Endothelial cell of umbilical vein (primary cell): Measurements from ENCODE around the gene AMY2B. TPM values are rescaled to one million over a fixed set of nuclear protein-coding genes. Genes with fewer than 3 reads are reported as not detected.

ENCODE experiments used
- BruUV-seq: library from RNA; stranded (reverse); fragments of 400-500 nt; replicated peaks from 2 replicates; lab custom pipeline; 2021; lab: Mats Ljungman, UMichigan
- CTCF ChIA-PET: fragments of 300-600, 350-600 bp; sonication (Branson Sonifier 250); formaldehyde crosslinking; loops from one replicate; lab custom pipeline; 2021; ENCODE audit warnings: antibody characterized with exemption, inconsistent platforms; lab: Charles Lee
- POLR2A ChIA-PET: fragments of 300-600, 350-600 bp; sonication (Branson Sonifier 250); formaldehyde crosslinking; loops from one replicate; lab custom pipeline; 2021; ENCODE audit warnings: antibody characterized with exemption, inconsistent platforms; lab: Charles Lee
- DNase-seq: peaks from one replicate; pipeline ENCODE4 v3.0.0-alpha.2; 2011; ENCODE audit warnings: low read depth, low spot score
- FAIRE-seq: peaks from 2 replicates; lab custom pipeline; 2011; peaks lifted over from hg19 to GRCh38; lab: Jason Lieb, UNC
- H2AFZ ChIP-seq: 2 replicates; pipeline ENCODE4 v1.6.0; 2012; ENCODE audit warnings: low read depth, low read length, control low read depth, inconsistent platforms
- H3K27ac ChIP-seq: 2 replicates; pipeline ENCODE4 v1.5.1; 2011; ENCODE audit warnings: low read depth, mild to moderate bottlenecking, control low read depth, low read length, moderate library complexity; ENCODE audit not compliant: insufficient read depth
- H3K27me3 ChIP-seq, 2 experiments: 2 replicates each; pipeline versions ENCODE4 v1.6.0 to v1.6.1; 2011; ENCODE audit warnings: low read length in 2 of 2, mixed read lengths in 1 of 2; ENCODE audit not compliant: control insufficient read depth in 2 of 2, insufficient read depth in 2 of 2
- H3K36me3 ChIP-seq, 2 experiments: 2 replicates in 1 of 2; 3 replicates in 1 of 2; pipeline ENCODE4 v1.5.1; 2011; ENCODE audit warnings: low read length in 2 of 2, mild to moderate bottlenecking in 1 of 2, moderate library complexity in 1 of 2; ENCODE audit not compliant: control insufficient read depth in 2 of 2, insufficient read depth in 2 of 2; ENCODE audit errors: extremely low read depth in 1 of 2
- H3K4me1 ChIP-seq: 3 replicates; pipeline ENCODE4 v1.5.1; 2011; ENCODE audit warnings: mild to moderate bottlenecking, low read length; ENCODE audit not compliant: control insufficient read depth, insufficient read depth; ENCODE audit errors: extremely low read depth
- H3K4me2 ChIP-seq: 2 replicates; pipeline ENCODE4 v1.6.1; 2011; ENCODE audit warnings: low read length, control low read depth, mixed read lengths; ENCODE audit not compliant: insufficient read depth
- H3K4me3 ChIP-seq, 3 experiments: fragments of 200-600 bp in 1 of 3; sonication (generic), shearing (Covaris generic) in 1 of 3; replicated peaks in 1 of 3; 2 replicates each; pipeline ENCODE4 v1.5.1; 2011 to 2016; ENCODE audit warnings: control low read depth in 3 of 3, low read length in 3 of 3, mild to moderate bottlenecking in 2 of 3, inconsistent platforms in 1 of 3, low read depth in 1 of 3, moderate library complexity in 1 of 3; ENCODE audit not compliant: insufficient read depth in 1 of 3
- H3K79me2 ChIP-seq: 2 replicates; pipeline ENCODE4 v1.6.0; 2012; ENCODE audit warnings: low read length, inconsistent platforms; ENCODE audit not compliant: control insufficient read depth, insufficient read depth
- H3K9ac ChIP-seq: replicated peaks from 2 replicates; pipeline ENCODE3; 2011; ENCODE audit warnings: low read length, control low read depth; ENCODE audit not compliant: insufficient read depth; ENCODE audit errors: extremely low read depth
- H3K9me1 ChIP-seq: replicated peaks from 3 replicates; pipeline ENCODE4 v1.6.0; 2011; ENCODE audit warnings: mild to moderate bottlenecking, low read length; ENCODE audit not compliant: control insufficient read depth, insufficient read depth; ENCODE audit errors: extremely low read depth
- H3K9me3 ChIP-seq: replicated peaks from 2 replicates; pipeline ENCODE4 v1.5.1; 2012; ENCODE audit warnings: low read length, inconsistent platforms; ENCODE audit not compliant: control insufficient read depth, insufficient read depth
- H4K20me1 ChIP-seq: replicated peaks from 2 replicates; pipeline ENCODE3; 2011; ENCODE audit warnings: mild to moderate bottlenecking, low read length; ENCODE audit not compliant: control insufficient read depth, insufficient read depth; ENCODE audit errors: extremely low read depth
- CTCF ChIP-seq, 2 donors: IDR thresholded peaks; 1 replicate in 1 of 2; 2 replicates in 1 of 2; pipeline ENCODE4 v1.5.1; 2011; ENCODE audit warnings: low read length in 2 of 2, mild to moderate bottlenecking in 2 of 2, moderate library complexity in 2 of 2, control low read depth in 1 of 2, inconsistent platforms in 1 of 2, low read depth in 1 of 2; ENCODE audit not compliant: insufficient read depth in 1 of 2; ENCODE audit errors: extremely low read depth in 1 of 2
- EZH2 ChIP-seq: IDR thresholded peaks from 2 replicates; pipeline ENCODE4 v1.6.1; 2012; ENCODE audit warnings: borderline replicate concordance, low read depth, mild to moderate bottlenecking, moderate library complexity, low read length, inconsistent platforms; ENCODE audit not compliant: severe bottlenecking
- FOS ChIP-seq: IDR thresholded peaks from 2 replicates; pipeline ENCODE4 v1.6.1; 2011; ENCODE audit warnings: mild to moderate bottlenecking, low read length, moderate library complexity, borderline replicate concordance; ENCODE audit not compliant: insufficient read depth
- GATA2 ChIP-seq: IDR thresholded peaks from 2 replicates; pipeline ENCODE4 v1.7.0; 2011; ENCODE audit warnings: low read depth, mild to moderate bottlenecking, moderate library complexity, mixed read lengths, low read length; ENCODE audit not compliant: insufficient read length, insufficient read depth
- JUN ChIP-seq: IDR thresholded peaks from 2 replicates; pipeline ENCODE4 v1.6.1; 2011; ENCODE audit warnings: borderline replicate concordance, low read depth; ENCODE audit not compliant: insufficient read length, insufficient read depth
- MAX ChIP-seq: IDR thresholded peaks from 2 replicates; pipeline ENCODE4 v1.6.1; 2011; ENCODE audit not compliant: insufficient read depth, insufficient read length
- MYC ChIP-seq: IDR thresholded peaks from one replicate; pipeline ENCODE4 v1.6.1; 2011; ENCODE audit warnings: mild to moderate bottlenecking, low read depth, low read length
- POLR2A ChIP-seq: IDR thresholded peaks from 2 replicates; pipeline ENCODE4 v1.6.1; 2012; ENCODE audit warnings: low read depth, mild to moderate bottlenecking, control low read depth, low read length
- dilution Hi-C: fragments of 300-500 bp; cut with MboI; formaldehyde crosslinking; loops from one replicate; pipeline ENCODE4 v1.15.0; 2019; ENCODE audit warnings: low sequenced_read_pairs; ENCODE audit not compliant: extremely low pct_ligation_motif_present
- intact Hi-C: fragments of 100-400 bp; cut with micrococcal nuclease; formaldehyde crosslinking; loops from one replicate; pipeline ENCODE4 v1.10.0; 2022
- polyA plus RNA-seq, 4 experiments: library from polyadenylated mRNA; depleted of rRNA in 3 of 4; stranded (reverse) in 3 of 4; unstranded in 1 of 4; fragments of >200 nt; gene quantifications; 2 replicates each; pipeline versions ENCODE4 v1.2.1 to v1.2.3, GENCODE V29; 2011 to 2012; ENCODE audit warnings: missing spikeins in 1 of 4
- total RNA-seq: library from RNA; stranded (reverse); gene quantifications from 2 replicates; pipeline ENCODE4 v1.2.3, GENCODE V29; 2021

AMY2B gene
- total and polyA plus RNA-seq, 2 donors (not counting 3 experiments of a cell fraction or from before 2014, with no cell fraction given): 1.0 to 1.2 TPM

DNA sequence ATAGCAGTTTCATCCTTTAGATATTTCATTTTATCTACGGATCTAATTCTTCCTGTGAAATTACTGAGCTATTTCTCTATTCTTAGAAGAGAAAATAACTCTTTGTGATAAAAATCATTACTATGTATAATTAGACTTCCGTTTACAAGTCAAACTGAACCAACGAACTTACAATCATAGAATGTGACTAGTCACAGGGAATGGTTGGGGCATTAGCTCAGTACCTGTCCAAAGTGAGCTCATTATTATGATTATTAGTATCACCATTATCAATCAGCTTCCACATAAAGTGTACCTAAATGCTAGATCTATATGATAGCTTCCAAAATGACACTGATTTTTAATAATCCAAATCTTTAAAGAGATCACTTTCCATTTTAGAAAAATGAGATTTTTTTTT, 12.5 kb downstream of the AMY2B start:
- H2AFZ ChIP-seq: no peak overlapping the region
- no peaks in the 10 kb centered on the region for H3K79me2 ChIP-seq
- H3K9me3 ChIP-seq: no peaks in the 10 kb centered on the region
- H3K4me3 ChIP-seq: no peak overlapping the region
- H3K9me1 ChIP-seq: no peaks in the 10 kb centered on the region
- CTCF ChIA-PET: no interaction called here
- no peak overlapping the region for H3K9ac ChIP-seq
- DNase-seq: no peak
- POLR2A ChIA-PET: no interaction called here
- H3K27ac ChIP-seq: no peak overlapping the region
- no peaks in the 10 kb centered on the region for H3K36me3 ChIP-seq
- H3K4me1 ChIP-seq: no peaks in the 10 kb centered on the region
- H4K20me1 ChIP-seq: no peaks in the 10 kb centered on the region
- no TSS peak for BruUV-seq
- TF ChIP-seq GATA2: no peak
- TF ChIP-seq MYC: no peak
- no peak for TF ChIP-seq MAX
- TF ChIP-seq JUN: no peak
- TF ChIP-seq POLR2A: no peak
- no peak for TF ChIP-seq CTCF (IDR thresholded peaks at IDR 0.05; ENCODE audit: extremely low read depth in 1 of 2, insufficient read depth in 1 of 2, low read depth in 1 of 2, low read length in 2 of 2)
- TF ChIP-seq FOS: no peak
- TF ChIP-seq EZH2: no peak
- no peak overlapping the region for H3K4me2 ChIP-seq
- intact Hi-C loops (no loop called here), dilution Hi-C loops (no loop called here)
- FAIRE-seq: no peak
- no peaks in the 10 kb centered on the region for H3K27me3 ChIP-seq
